Medulla oblongata (tissue), 1 donor: ENCODE measurements around the gene LOC128125822.

Experiments used
- DNase-seq: peaks from one replicate; pipeline ENCODE4 v3.0.0-alpha.2; 2015; ENCODE audit errors: extremely low spot score

The LOC128125822 gene

DNA sequence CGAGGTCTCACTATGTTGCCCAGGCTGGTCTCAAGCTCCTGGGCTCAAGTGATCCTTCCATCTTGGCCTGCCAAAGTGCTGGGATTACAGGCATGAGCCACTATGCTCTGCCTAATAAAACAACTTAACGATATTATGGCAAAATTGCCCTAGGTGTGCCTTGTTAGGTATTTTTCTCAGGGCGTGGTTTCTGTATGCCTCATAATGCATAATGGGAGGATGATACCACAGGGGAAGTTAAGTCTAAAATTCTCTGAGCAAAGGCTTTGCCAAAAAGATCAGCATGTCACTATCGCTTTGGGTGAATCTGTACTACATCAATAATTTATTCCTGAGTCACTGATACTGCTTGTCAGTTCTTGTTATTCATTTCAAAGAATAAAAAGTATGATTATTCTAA lies 15.9 kb upstream of the LOC128125822 start:
- no peak for DNase-seq

DNA sequence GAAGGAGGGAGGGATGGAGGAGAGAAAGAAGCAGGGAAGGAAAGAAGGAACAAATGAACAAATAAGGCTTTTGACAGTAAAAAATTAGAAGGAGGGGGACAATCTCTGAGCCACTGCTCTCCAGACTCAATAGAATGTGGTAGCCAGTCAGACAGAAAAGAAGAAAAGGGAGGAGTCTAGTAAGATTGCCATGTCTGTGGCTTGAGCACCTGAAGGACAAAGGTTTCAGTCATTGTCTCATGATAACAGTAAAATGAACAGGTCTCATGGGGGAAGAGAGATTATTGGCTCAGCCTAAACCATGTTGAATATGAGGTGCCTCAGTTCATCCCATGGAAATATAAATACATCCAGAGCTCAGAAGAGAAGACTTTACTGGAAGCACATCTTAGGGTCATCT lies 14.0 kb upstream of the LOC128125822 start:
- no peak for DNase-seq

DNA sequence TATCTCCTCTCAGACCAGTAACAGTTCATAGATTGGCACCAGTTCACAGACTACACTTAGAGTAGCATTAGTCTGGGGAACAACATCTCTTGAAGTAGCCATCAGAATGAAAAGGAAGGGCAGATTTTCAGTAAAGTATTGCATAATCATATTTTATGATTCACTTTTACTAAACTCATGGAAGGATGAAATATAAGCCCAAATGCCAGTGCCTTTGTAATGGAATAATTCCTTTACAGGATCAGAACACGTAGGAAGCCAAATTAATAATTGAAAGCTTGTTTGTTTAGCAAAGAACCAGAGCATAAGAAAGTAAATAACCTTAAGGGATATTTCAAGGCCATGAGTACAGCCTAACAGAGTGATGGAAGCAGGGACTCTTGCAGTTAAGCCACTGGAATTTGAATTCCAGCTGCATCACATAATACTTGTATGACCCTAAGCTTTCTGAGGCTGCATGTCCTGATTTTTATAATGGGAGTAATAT lies 11.4 kb upstream of the LOC128125822 start:
- no peak for DNase-seq

DNA sequence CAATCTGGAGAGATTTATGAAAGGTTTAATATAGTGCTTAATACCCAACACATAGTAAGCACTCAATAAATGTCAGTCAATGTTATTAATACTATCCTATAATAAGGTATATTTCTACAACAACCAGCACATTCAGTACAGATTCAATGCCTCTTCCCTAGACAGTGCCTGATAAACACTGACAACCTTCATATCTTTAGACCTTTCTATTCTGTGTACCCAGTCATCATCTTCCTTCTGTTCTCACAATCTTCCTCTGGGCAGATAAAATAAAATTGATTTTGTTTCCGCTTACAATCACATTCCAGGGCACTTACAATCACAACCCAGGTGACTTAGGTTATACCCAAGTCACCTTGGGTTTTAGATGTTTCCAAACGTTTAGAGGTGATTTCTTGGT lies 11.0 kb upstream of the LOC128125822 start:
- DNase-seq, result no peak

DNA sequence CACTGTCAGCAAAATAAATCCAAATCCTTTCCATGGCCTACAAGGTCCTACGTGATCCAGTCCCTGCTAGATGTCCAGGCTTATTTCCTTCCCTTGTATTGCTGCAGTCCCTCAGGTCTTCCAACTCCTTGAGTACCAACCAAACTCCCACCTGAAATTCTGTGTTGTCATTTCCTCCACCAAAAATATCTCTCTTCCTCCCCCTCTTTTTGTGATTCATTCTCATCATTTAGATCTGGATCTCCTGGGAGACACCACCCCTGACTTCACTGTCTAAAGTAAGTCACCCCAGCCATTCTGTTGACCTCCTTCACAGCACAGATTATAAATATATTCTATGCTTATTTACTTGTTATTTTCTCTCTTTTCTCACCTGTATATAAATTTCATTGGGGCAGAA lies 9.0 kb upstream of the LOC128125822 start:
- DNase-seq, result no peak

DNA sequence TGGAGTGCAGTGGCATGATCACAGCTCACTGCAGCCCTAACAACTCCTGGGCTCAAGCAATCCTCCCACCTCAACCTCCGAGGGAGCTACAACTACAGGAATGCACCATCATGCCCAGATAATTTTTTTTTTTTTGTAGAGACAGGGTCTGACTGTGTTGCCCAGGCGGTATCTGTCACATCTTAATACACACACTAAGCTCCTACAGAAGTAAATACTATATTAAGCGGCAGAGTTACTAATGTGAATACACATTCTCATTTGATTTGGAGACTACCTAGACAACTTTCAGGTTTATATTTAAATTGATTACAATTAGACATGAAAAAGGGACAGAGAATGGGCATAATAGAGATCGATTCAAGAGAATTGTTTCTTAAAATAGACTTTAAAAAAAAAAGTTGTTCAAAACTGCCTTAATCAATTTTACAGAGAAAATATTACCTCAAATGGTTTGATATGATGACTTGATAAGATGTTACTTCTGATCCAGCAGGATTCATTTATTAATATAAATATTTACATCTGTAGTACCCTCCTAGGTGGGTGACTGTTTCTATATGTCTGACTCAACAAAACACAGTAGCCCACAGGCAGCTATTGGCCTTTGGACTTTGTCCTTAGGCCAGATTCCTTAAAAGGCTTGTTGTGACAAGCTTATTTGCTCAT lies 7.1 kb upstream of the LOC128125822 start:
- DNase-seq, result no peak

DNA sequence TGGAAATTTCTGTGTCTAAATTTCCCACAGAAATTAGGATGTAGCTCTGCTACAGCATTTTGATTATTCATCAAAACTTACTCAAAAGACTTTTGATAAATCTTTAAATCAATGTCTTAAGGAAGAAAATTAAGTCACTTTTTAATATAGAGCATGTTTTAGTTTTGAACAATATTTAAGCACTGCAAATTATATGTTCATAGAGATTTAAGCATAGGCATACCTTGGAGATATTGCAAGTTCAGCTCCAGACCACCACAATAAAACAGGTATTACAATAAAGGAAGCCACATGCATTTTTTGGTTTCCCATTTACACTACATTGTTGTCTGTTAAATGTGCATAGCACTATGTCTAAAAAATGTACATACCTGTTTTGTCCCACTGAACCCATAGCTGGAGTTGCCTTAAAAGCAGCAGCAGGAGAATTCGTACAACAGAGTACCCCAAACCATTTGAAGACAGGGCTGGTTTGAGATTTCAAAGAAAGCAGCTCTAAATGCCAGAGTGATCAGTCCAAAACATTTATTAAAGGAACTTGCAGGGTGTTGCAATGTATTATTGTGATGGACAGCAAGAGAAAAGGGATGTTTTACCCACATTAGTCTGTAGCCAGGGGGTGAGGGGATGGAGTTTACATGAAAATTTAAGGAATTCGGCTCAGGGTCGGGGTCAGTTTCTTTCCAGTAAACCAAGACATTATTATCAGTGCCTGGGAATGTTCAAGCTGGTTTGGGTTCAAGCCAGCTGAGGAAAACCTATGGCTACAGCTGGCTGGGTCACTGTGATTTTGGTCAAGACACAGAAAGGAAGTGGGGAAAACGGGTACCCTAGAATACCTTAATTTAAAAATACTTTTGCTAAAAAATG lies 6.3 kb upstream of the LOC128125822 start:
- DNase-seq, result no peak

DNA sequence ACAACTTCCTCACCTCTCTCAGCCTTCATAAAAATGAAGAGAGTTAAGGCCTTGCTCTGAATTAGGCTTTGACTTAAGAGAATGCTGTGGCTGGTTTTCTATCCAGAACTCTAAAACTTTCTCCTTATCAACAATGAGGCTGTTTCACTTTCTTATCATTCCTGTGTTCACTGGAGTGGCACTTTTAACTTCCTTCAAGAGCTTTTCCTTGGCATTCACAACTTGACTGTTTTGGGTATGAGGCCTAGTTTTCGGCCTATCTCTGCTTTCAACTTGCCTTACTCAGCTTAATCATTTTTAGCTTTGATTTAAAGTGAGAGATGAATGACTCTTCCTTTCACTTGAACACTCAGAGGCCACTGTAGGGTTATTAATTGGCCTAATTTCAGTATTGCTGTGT lies 4.3 kb upstream of the LOC128125822 start:
- DNase-seq, result no peak

DNA sequence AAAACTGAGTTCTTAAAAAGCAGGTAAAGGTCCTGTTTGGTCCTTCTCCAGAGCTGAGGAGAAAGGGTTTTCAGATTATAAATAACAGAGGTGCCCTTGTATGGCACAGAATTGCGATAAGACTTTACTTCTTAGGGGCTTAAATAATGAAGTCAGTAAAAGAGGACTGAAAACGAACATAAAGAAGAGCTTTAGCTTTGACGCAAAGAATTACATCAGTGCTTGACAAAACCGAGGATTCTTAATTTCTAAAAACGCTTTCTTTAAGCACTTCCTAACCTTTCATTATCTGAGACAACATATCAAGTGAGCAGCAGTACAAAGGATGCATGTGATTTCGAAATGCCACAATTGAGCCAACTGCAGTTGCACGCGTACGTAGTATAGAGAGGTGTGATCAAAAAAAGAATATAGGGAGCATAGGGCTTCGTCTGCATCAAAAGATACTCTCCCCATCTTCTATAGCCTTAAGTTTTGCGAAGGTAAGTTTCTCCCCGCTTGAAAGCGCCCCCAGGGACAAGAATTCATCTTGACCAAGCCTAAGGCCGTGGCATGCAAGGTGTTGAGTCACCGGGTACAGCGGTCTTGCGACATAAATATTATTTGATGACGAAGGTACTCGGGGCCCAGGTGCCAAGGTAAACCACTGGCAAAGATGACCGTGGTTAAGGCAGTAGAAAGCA lies 778 bp upstream of the LOC128125822 start:
- no peak for DNase-seq

DNA sequence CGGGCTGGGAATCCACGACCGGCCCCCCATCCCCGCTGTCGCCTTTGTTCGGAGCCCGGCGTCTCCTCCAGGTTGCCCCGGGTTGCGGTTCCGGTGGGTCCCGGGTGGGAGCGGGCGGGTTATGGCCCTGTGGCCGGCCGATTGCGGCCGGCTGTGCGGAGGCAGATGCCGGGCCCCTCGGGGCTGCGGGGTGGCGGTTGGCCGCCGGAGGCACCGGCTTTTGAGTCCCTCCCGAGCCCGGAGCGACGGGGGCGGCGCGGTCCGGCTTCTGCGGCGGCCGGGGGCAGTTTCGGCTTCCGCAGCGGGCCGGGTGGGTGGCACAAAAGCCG lies 431 bp downstream of the LOC128125822 start:
- DNase-seq, result no peak

DNA sequence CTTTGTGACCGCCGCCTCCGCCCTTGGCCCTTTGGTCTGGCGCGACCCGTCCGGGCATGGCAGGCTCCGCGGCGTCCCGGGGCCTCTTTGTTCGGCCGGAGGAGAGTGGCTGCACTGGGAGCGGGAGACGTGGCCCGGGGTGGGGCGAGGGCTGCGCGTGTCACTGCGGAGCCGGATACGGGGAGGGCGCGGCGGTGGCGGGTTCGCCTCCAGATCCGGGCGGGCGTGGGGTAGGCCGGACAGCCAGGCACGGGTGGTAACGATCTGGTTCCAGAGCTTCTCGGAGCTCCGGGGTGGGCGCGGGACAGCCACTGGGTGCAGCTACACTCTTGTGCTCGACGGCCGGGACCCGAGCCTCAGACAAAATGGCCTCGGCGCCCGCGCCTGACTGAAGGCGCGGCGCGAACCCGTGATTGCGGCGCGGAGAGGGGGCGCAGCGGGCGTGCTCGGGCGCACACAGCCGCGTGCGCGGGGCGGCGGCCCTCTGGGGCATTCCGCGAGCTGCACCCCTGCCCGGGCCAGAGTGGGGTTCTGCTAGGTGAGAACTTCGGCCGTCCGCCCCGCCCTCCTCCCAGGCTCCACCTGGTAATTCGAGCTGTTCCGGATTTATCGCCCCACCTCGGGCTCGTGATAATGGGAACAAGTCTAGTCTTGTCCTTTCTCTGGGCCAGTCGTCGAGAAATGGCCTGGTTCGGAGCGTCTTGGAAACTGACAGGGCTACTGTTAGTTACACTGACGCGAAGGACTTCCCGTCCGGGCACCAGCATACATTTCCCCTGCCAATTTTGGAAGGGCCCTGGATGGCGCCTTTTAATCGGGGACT lies 1.0 kb downstream of the LOC128125822 start:
- peak; percentile 85 for DNase-seq

DNA sequence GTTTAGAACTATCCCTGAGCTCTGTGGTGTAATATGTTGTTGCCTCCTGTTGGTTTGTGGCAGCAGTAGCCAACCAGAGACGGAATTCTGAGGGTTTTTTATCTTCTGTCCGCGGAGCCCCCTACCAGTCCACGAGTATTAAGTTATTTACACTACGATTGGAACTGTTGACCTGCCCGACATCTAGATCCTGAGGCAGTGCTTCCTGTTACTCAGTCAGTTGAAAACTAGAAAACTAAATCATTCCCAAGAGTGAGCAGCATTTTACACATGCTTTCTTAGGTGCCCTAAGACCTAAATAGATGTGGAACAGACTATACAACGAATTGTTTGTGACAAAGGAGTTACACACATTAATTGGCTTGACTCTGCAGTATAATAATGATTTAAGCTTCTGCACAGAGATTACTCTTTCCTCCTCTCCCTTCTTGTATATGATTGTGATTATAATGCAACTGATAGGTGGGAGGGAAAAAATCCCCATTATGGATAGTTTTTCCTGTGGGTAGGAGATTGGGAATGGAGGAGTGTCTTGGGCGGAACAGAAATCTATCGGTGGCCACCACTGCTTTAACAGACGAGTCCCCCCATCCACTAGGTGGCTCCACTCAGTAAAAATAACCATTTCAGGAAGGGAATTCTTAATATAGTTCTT lies 1.7 kb downstream of the LOC128125822 start:
- peak; percentile 60 for DNase-seq

DNA sequence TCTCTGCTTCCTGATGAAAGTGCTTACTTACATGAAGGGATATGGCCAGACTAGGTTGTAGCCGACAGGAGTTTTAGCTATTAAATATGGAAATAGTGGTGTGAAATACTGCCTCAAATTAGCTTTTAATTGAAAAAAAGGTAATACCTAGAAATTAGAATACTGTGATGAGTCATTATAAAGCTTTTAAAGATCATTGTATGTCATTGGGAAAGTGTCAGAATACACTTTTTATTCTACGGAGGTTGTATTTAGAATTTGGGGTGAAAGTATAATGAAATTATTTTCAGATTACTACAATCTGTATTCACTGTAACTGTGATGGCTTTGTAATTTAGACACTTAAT lies 2.2 kb downstream of the LOC128125822 start:
- DNase-seq, result no peak

DNA sequence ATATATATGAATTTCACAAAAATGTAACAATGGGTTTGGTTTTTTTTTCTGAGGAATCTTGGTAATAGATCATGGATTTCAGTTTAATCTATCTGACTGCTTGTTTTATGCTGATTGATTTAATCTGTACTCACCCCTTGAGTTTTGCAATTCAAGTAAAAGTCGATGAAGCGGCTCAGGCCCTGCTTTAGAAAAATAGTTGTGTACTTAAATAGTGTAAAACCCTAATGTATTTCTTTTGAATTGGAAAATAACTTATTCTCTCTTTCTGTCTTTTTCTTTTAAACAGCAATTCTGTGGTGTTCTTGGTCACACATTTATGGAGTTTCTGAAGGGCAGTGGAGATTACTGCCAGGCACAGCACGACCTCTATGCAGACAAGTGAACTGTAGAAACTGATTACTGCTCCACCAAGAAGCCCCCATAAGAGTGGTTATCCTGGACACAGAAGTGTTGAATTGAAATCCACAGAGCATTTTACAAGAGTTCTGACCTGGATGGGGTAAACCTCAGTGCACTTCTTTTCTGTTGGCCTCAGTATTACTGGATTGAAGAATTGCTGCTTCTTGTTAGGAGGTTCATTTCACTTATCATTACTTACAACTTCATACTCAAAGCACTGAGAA lies 4.0 kb downstream of the LOC128125822 start:
- no peak for DNase-seq

DNA sequence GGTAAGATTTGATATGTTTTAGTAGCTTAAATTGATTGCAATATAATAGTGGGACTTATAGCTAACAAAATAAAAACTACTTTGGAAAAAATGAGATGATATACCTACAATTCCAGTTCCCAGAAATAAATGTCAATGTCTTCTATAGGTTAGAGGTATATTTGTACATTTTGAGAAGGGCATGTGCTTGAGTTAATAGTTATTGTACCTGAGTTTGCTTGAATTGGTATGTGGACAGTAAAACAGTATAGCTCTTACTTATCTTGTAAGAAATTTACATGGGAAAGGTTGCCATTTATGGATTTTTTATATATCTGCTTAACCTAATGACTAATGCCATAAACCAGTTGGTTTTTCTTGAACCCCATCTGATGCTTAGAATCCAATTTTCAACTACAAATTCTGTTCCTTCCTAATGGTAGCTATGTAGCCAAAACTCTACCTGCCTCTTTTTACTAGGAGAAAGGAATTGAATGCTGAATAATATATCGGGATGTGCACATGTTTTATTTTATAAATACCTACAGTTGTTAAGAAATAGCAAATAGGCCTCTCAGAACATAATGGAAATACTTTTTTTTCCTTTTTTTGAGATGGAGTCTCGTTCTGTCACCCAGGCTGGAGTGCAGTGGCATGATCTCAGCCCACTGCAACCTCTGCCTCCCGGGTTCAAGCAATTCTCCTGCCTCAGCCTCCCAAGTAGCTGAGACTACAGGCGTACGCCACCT lies 4.9 kb downstream of the LOC128125822 start:
- DNase-seq, result no peak

DNA sequence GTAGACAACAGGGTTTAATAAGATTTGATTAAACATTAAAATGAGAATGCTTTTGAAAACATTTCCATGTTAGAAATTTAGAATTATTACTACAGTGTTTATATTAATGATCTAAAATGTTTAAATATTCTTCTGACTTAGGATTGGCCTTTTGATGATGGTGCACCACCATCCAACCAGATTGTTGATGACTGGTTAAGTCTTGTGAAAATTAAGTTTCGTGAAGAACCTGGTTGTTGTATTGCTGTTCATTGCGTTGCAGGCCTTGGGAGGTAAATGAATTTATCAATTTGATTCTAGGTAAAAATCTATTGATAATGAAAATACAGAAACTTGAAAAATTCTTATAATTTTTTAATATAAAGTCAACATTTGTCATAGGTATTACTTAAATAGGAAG lies 6.5 kb downstream of the LOC128125822 start:
- no peak for DNase-seq

DNA sequence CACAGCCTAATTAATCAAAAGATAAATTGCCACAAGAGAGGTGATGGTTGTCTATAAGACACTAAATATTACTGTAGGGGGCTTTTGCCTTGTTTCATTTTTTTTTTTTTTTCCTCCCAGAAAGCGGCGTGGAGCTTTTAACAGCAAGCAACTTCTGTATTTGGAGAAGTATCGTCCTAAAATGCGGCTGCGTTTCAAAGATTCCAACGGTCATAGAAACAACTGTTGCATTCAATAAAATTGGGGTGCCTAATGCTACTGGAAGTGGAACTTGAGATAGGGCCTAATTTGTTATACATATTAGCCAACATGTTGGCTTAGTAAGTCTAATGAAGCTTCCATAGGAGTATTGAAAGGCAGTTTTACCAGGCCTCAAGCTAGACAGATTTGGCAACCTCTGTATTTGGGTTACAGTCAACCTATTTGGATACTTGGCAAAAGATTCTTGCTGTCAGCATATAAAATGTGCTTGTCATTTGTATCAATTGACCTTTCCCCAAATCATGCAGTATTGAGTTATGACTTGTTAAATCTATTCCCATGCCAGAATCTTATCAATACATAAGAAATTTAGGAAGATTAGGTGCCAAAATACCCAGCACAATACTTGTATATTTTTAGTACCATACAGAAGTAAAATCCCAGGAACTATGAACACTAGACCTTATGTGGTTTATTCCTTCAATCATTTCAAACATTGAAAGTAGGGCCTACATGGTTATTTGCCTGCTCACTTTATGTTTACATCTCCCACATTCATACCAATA lies 7.8 kb downstream of the LOC128125822 start:
- no peak for DNase-seq

DNA sequence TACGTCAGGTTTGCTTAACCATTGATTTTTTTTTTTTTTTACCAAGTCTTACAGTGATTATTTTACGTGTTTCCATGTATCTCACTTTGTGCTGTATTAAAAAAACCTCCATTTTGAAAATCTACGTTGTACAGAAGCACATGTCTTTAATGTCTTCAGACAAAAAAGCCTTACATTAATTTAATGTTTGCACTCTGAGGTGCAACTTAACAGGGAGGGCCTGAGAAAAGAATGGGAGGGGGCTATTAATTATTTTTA lies 8.4 kb downstream of the LOC128125822 start:
- DNase-seq, result no peak

DNA sequence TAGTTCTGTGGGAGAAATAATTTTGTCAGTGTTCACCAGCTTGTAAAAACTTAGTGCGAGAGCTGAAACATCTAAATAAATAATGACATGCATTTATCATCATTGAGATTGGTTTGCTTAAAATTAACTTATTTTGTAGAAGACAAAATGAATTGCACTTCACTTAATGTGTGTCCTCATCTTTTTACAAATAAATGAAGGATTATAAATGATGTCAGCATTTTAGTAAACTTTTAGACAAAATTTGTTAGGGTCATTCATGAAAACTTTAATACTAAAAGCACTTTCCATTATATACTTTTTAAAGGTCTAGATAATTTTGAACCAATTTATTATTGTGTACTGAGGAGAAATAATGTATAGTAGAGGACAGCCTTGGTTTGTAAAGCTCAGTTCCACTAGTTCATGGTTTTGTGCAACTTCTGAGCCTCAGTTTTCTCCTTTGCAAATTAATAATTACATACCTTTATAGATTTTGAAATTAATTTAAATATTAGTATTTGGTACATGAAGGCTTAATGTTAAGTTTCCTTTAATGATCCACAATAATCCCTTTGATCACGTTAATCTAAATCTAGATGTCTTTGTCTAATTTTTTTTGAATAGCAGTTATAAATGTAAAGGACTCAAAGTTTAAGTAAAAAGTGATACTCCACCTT lies 9.2 kb downstream of the LOC128125822 start:
- DNase-seq, result no peak
